Measurements from ENCODE around the gene HARBI1. TPM values are rescaled to one million over a fixed set of nuclear protein-coding genes. Genes with fewer than 3 reads are reported as not detected.

Gene HARBI1
- total RNA-seq, 1 experiment from 2014 or later: 4.4 TPM

GRCh38 chr11:46557684-46558151, 59.3 kb downstream of the HARBI1 start:
- H3K4me1 Mint-ChIP-seq: peaks cover 17% of the 10 kb centered on the region
- H3K36me3 Mint-ChIP-seq: no peaks in the 10 kb centered on the region
- POLR2A ChIA-PET: interaction anchor here (0.6 kb wide), 1 partner anchor 330 kb away, joined by 3 read pairs; no protein-coding TSS in a partner anchor

DNA sequence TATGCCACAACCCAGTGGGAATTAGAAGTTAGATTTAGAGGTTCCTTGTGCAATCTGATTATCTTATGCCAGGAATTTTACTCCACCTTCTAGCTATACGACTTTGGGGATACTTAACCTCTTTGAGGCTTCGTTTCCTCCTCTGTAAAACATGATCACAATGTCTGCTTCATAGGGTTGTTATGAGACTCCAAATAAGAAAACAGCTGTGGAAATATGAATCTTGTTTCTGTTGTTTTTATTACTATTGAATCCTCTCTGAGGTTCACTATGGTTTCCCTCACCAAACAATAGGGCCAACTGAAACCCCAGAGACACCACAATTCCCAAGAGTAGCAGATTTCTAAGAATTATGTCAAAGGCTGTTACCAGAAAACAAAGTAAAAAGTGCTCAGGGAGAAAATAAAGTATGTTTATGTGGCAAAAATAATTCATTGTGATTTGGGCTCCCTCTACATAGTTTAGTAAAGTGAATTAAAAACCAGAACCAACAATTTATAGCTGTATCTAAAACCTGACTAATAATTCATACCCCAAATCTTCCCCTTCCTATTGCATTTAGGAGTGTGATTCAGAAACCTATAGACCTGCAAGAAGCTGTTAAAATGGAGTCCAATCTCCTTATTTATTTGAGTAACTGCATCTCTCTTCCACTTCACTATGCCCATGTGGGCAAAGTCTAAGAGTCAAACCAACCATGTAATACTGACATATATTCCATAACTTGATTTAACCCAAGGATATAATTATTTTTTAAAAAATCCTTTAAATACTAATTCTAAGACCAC, 61.6 kb downstream of the HARBI1 start:
- CTCF ChIA-PET: interaction anchor here (1.4 to 2.1 kb wide), 2 partner anchors 26 to 66 kb away, joined by 4 to 11 read pairs; no protein-coding TSS in a partner anchor
- no peak overlapping the region for H3K4me3 Mint-ChIP-seq
- H3K27ac Mint-ChIP-seq: peak overlapping the region; percentile 44
- H3K27me3 Mint-ChIP-seq (ENCODE audit: low read depth): no peaks in the 10 kb centered on the region
- ATAC-seq (no peak), DNase-seq (ENCODE audit: low spot score) (no peak)
- no peaks in the 10 kb centered on the region for H3K36me3 Mint-ChIP-seq
- no peaks in the 10 kb centered on the region for H3K9me3 Mint-ChIP-seq
- peaks cover 17% of the 10 kb centered on the region for H3K4me1 Mint-ChIP-seq
- POLR2A ChIA-PET: no interaction called here
- TF ChIP-seq ZNF232 (CRISPR knock-in tag; IDR thresholded peaks at IDR 0.05): no peak
- no peak for TF ChIP-seq ZNF317 (CRISPR knock-in tag; IDR thresholded peaks at IDR 0.05; ENCODE audit: borderline replicate concordance, low read depth)
- no peak for TF ChIP-seq NR1H2 (CRISPR knock-in tag; IDR thresholded peaks at IDR 0.05)
- no peak for TF ChIP-seq ZNF416 (CRISPR knock-in tag; IDR thresholded peaks at IDR 0.05)
- no peak for TF ChIP-seq RELA (CRISPR knock-in tag; IDR thresholded peaks at IDR 0.05; ENCODE audit: borderline replicate concordance)
- no peak for TF ChIP-seq NFE2L1 (CRISPR knock-in tag; IDR thresholded peaks at IDR 0.05)
- TF ChIP-seq, protein P1, sequence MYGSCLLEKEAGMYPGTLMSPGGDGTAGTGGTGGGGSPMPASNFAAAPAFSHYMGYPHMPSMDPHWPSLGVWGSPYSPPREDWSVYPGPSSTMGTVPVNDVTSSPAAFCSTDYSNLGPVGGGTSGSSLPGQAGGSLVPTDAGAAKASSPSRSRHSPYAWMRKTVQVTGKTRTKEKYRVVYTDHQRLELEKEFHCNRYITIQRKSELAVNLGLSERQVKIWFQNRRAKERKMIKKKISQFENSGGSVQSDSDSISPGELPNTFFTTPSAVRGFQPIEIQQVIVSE (CRISPR knock-in tag; IDR thresholded peaks at IDR 0.05; ENCODE audit: borderline replicate concordance): no peak
- TF ChIP-seq, protein P2, sequence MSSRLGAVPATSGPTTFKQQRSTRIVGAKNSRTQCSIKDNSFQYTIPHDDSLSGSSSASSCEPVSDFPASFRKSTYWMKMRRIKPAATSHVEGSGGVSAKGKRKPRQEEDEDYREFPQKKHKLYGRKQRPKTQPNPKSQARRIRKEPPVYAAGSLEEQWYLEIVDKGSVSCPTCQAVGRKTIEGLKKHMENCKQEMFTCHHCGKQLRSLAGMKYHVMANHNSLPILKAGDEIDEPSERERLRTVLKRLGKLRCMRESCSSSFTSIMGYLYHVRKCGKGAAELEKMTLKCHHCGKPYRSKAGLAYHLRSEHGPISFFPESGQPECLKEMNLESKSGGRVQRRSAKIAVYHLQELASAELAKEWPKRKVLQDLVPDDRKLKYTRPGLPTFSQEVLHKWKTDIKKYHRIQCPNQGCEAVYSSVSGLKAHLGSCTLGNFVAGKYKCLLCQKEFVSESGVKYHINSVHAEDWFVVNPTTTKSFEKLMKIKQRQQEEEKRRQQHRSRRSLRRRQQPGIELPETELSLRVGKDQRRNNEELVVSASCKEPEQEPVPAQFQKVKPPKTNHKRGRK (CRISPR knock-in tag; IDR thresholded peaks at IDR 0.05; ENCODE audit: borderline replicate concordance): no peak
- no peak for TF ChIP-seq TEAD4 (CRISPR knock-in tag; IDR thresholded peaks at IDR 0.05)

More at GRCh38 chr11:46557684-46558151, 59.3 kb downstream of the HARBI1 start:
- DNase-seq (ENCODE audit: low spot score) (no peak), ATAC-seq (no peak)
- TF ChIP-seq CREM (CRISPR knock-in tag; IDR thresholded peaks at IDR 0.05): no peak
- no peak for TF ChIP-seq GTF2I (CRISPR knock-in tag; conservative IDR thresholded peaks at IDR 0.05)
- TF ChIP-seq ZBTB21 (CRISPR knock-in tag; IDR thresholded peaks at IDR 0.05; ENCODE audit: borderline replicate concordance): no peak
- TF ChIP-seq, protein P3, sequence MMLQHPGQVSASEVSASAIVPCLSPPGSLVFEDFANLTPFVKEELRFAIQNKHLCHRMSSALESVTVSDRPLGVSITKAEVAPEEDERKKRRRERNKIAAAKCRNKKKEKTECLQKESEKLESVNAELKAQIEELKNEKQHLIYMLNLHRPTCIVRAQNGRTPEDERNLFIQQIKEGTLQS (CRISPR knock-in tag; conservative IDR thresholded peaks at IDR 0.05): no peak
- TF ChIP-seq SP1 (CRISPR knock-in tag; conservative IDR thresholded peaks at IDR 0.05): no peak
- TF ChIP-seq, protein P4, sequence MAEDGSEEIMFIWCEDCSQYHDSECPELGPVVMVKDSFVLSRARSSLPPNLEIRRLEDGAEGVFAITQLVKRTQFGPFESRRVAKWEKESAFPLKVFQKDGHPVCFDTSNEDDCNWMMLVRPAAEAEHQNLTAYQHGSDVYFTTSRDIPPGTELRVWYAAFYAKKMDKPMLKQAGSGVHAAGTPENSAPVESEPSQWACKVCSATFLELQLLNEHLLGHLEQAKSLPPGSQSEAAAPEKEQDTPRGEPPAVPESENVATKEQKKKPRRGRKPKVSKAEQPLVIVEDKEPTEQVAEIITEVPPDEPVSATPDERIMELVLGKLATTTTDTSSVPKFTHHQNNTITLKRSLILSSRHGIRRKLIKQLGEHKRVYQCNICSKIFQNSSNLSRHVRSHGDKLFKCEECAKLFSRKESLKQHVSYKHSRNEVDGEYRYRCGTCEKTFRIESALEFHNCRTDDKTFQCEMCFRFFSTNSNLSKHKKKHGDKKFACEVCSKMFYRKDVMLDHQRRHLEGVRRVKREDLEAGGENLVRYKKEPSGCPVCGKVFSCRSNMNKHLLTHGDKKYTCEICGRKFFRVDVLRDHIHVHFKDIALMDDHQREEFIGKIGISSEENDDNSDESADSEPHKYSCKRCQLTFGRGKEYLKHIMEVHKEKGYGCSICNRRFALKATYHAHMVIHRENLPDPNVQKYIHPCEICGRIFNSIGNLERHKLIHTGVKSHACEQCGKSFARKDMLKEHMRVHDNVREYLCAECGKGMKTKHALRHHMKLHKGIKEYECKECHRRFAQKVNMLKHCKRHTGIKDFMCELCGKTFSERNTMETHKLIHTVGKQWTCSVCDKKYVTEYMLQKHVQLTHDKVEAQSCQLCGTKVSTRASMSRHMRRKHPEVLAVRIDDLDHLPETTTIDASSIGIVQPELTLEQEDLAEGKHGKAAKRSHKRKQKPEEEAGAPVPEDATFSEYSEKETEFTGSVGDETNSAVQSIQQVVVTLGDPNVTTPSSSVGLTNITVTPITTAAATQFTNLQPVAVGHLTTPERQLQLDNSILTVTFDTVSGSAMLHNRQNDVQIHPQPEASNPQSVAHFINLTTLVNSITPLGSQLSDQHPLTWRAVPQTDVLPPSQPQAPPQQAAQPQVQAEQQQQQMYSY (CRISPR knock-in tag; IDR thresholded peaks at IDR 0.05): no peak
- TF ChIP-seq ZNF219 (CRISPR knock-in tag; IDR thresholded peaks at IDR 0.05; ENCODE audit: borderline replicate concordance): no peak
- TF ChIP-seq, protein P5, sequence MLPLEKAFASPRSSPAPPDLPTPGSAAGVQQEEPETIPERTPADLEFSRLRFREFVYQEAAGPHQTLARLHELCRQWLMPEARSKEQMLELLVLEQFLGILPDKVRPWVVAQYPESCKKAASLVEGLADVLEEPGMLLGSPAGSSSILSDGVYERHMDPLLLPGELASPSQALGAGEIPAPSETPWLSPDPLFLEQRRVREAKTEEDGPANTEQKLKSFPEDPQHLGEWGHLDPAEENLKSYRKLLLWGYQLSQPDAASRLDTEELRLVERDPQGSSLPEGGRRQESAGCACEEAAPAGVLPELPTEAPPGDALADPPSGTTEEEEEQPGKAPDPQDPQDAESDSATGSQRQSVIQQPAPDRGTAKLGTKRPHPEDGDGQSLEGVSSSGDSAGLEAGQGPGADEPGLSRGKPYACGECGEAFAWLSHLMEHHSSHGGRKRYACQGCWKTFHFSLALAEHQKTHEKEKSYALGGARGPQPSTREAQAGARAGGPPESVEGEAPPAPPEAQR (CRISPR knock-in tag; IDR thresholded peaks at IDR 0.05): no peak
- TF ChIP-seq, protein P6, sequence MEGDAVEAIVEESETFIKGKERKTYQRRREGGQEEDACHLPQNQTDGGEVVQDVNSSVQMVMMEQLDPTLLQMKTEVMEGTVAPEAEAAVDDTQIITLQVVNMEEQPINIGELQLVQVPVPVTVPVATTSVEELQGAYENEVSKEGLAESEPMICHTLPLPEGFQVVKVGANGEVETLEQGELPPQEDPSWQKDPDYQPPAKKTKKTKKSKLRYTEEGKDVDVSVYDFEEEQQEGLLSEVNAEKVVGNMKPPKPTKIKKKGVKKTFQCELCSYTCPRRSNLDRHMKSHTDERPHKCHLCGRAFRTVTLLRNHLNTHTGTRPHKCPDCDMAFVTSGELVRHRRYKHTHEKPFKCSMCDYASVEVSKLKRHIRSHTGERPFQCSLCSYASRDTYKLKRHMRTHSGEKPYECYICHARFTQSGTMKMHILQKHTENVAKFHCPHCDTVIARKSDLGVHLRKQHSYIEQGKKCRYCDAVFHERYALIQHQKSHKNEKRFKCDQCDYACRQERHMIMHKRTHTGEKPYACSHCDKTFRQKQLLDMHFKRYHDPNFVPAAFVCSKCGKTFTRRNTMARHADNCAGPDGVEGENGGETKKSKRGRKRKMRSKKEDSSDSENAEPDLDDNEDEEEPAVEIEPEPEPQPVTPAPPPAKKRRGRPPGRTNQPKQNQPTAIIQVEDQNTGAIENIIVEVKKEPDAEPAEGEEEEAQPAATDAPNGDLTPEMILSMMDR (IDR thresholded peaks at IDR 0.05): no peak
- no peak for TF ChIP-seq E2F5 (CRISPR knock-in tag; IDR thresholded peaks at IDR 0.05)
- TF ChIP-seq, protein P7, sequence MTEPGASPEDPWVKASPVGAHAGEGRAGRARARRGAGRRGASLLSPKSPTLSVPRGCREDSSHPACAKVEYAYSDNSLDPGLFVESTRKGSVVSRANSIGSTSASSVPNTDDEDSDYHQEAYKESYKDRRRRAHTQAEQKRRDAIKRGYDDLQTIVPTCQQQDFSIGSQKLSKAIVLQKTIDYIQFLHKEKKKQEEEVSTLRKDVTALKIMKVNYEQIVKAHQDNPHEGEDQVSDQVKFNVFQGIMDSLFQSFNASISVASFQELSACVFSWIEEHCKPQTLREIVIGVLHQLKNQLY (CRISPR knock-in tag; IDR thresholded peaks at IDR 0.05): no peak
- TF ChIP-seq HMGA2 (CRISPR knock-in tag; IDR thresholded peaks at IDR 0.05): no peak
- H3K27me3 Mint-ChIP-seq (ENCODE audit: low read depth): no peaks in the 10 kb centered on the region
- H3K9me3 Mint-ChIP-seq: no peaks in the 10 kb centered on the region
- CTCF ChIA-PET: interaction anchor here (0.7 to 2.3 kb wide), 3 partner anchors 28 to 379 kb away, joined by 3 to 6 read pairs (median 4); partner anchors contain the start of gene CHRM4
- H3K27ac Mint-ChIP-seq: peak overlapping the region; percentile 72
- H3K4me3 Mint-ChIP-seq: no peak overlapping the region
